Right ventricle myocardium inferior (tissue), 1 donor: ENCODE results near the gene FAH. TPM values are rescaled to one million over a fixed set of nuclear protein-coding genes. Genes with fewer than 3 reads are reported as not detected.
"Not testable (repeated sequence)": the region's sequence is repeated elsewhere in the genome, so short reads cannot be mapped to it uniquely, and the experiment has no call there.

Experiments
- ATAC-seq: fragments of 200-7000 bp; cut with Tn5 transposase; one replicate; pipeline ENCODE4 v1.9.1; 2020; ENCODE audit warnings: mild to moderate bottlenecking, moderate library complexity
- DNase-seq: peaks from one replicate; pipeline ENCODE4 v3.0.0; 2021; ENCODE audit errors: missing footprints
- intact Hi-C: fragments of 100-400 bp; cut with DNase I; formaldehyde crosslinking; loops from one replicate; pipeline ENCODE4 v1.11.0; 2022
- long read RNA-seq: library from polyadenylated mRNA; unstranded; transcript quantifications from one replicate; pipeline ENCODE4 v2.0.0, GENCODE V29; 2021
- total RNA-seq: library from RNA; stranded (reverse); fragmentation: NEBNext Ultra II Directional; extraction: Animal tissue kit (Norgen Biotek cat#: 25700); gene quantifications from one replicate; pipeline ENCODE4 v1.2.1, GENCODE V29; 2021
- donor health status: DM: no; HTN: yes; CAD: no; lungs with severe emphysema.

Gene FAH
- 25.5 TPM for total RNA-seq
- long read RNA-seq, transcript FAH-213 (14 exons, 1,549 nt): major isoform, 7 of 13 reads
- long read RNA-seq, partial matches to known transcripts: 3 of 13 reads
- long read RNA-seq, other reads (novel, unspliced or antisense): 0 of 13 reads

- ATAC-seq: peak; percentile 84
- DNase-seq: no peak
- intact Hi-C loops: loop anchor here (2.0 to 5.0 kb wide), 2 partner anchors 94 to 231 kb away; partner anchors contain the start of gene ZFAND6
Observed at GRCh38 chr15:80152896-80153876, at the start of gene FAH. TSS of gene FAH (plus strand) at chr15:80152999. CDS start at chr15:80153055, 56 bp downstream.

- intact Hi-C loops: no loop called here
- ATAC-seq: no peak
- no peak for DNase-seq
Observed at GRCh38 chr15:80105193-80105592, 47.6 kb upstream of the FAH start.

- DNase-seq (no peak), ATAC-seq (no peak)
- intact Hi-C loops: no loop called here
Observed at GRCh38 chr15:80105595-80105994, 47.2 kb upstream of the FAH start.

- intact Hi-C loops: no loop called here
- no peak for ATAC-seq
- no peak for DNase-seq
Observed at GRCh38 chr15:80106051-80106450, 46.7 kb upstream of the FAH start.

GRCh38 chr15:80107204-80107603 lies 45.6 kb upstream of the FAH start:
- ATAC-seq (no peak), DNase-seq (no peak)
- intact Hi-C loops: no loop called here

- no peak for DNase-seq
- intact Hi-C loops: no loop called here
- ATAC-seq: peak; percentile 39
Observed at GRCh38 chr15:80107774-80108173, 45.0 kb upstream of the FAH start.

- DNase-seq: no peak
- intact Hi-C loops: no loop called here
- ATAC-seq: no peak
Observed at GRCh38 chr15:80109388-80109787, 43.4 kb upstream of the FAH start.

GRCh38 chr15:80110920-80111319 lies 41.9 kb upstream of the FAH start:
- intact Hi-C loops: no loop called here
- ATAC-seq: no peak
- no peak for DNase-seq

- no peak for DNase-seq
- ATAC-seq: no peak
- intact Hi-C loops: no loop called here
Observed at GRCh38 chr15:80114114-80114513, 38.7 kb upstream of the FAH start.

GRCh38 chr15:80115021-80115420 lies 37.8 kb upstream of the FAH start:
- intact Hi-C loops: no loop called here

GRCh38 chr15:80118956-80119355 lies 33.8 kb upstream of the FAH start:
- ATAC-seq: no peak
- no peak for DNase-seq
- intact Hi-C loops: no loop called here

More at GRCh38 chr15:80115021-80115420, 37.8 kb upstream of the FAH start:
- ATAC-seq: no peak
- no peak for DNase-seq

GRCh38 chr15:80120636-80121035 lies 32.2 kb upstream of the FAH start:
- no peak for ATAC-seq
- intact Hi-C loops: no loop called here
- DNase-seq: no peak

GRCh38 chr15:80121546-80121945 lies 31.3 kb upstream of the FAH start:
- DNase-seq: no peak
- intact Hi-C loops: no loop called here
- no peak for ATAC-seq

GRCh38 chr15:80123034-80123433 lies 29.8 kb upstream of the FAH start:
- intact Hi-C loops: no loop called here
- ATAC-seq (no peak), DNase-seq (no peak)

GRCh38 chr15:80127253-80127652 lies 25.5 kb upstream of the FAH start:
- ATAC-seq, DNase-seq, intact Hi-C loops: not testable (repeated sequence)

- intact Hi-C loops: no loop called here
- no peak for DNase-seq
- no peak for ATAC-seq
Observed at GRCh38 chr15:80127911-80128310, 24.9 kb upstream of the FAH start.

- DNase-seq (no peak), ATAC-seq (no peak)
- intact Hi-C loops: no loop called here
Observed at GRCh38 chr15:80132382-80132781, 20.4 kb upstream of the FAH start.

GRCh38 chr15:80136854-80137253 lies 15.9 kb upstream of the FAH start:
- ATAC-seq (no peak), DNase-seq (no peak)
- intact Hi-C loops: no loop called here

- no peak for DNase-seq
- ATAC-seq: no peak
- intact Hi-C loops: no loop called here
Observed at GRCh38 chr15:80138961-80139360, 13.8 kb upstream of the FAH start.

GRCh38 chr15:80140909-80141308 lies 11.9 kb upstream of the FAH start:
- DNase-seq: no peak
- intact Hi-C loops: no loop called here

More at GRCh38 chr15:80140909-80141308, 11.9 kb upstream of the FAH start:
- ATAC-seq: no peak
